Uterus (tissue), 2 donors: ENCODE measurements around the gene CORO1C.

Experiments used
- CTCF ChIP-seq, 4 experiments: fragments of 200-600 bp in 2 of 4; fragments of 450-650 bp in 2 of 4; sonication (generic) in 2 of 4; IDR thresholded peaks; one replicate each; pipeline ENCODE4 v1.5.1; 2016 to 2019; ENCODE audit warnings: antibody characterized with exemption in 4 of 4, mild to moderate bottlenecking in 2 of 4, moderate library complexity in 1 of 4
- POLR2A ChIP-seq, 2 donors: fragments of 450-650 bp; IDR thresholded peaks; one replicate each; pipeline ENCODE4 v1.6.1; 2016; ENCODE audit warnings: antibody characterized with exemption in 2 of 2, mild to moderate bottlenecking in 1 of 2, moderate library complexity in 1 of 2

- TF ChIP-seq CTCF (IDR thresholded peaks at IDR 0.05): peak in 2 of 4 experiments; percentile 3 to 4
- TF ChIP-seq POLR2A (IDR thresholded peaks at IDR 0.05): peak in 1 of 2 donors; percentile 67
Observed at GRCh38 chr12:108731866-108732461, 646 bp upstream of the CORO1C start.
